ENCODE measurements around the gene PHF12.

DNA sequence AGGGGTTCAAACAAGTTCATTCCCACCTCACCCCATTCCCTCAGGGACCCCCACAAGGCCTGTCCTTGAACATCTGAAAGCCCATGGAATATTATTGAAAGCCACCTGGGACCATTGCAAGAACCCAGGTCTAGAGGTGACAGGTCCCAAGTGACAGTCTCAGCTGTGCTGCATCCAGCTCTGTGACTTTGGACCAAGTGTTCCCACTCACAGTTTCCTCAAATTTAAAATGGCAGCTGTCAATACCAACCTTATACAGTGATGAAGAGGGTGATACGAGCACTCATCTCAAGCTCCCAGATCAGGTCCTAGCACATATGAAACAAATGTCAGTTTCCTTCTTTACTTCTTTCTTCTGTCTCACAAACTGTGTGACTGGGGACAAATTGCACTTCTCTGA lies 87.4 kb downstream of the PHF12 start:
- TF ChIP-seq, protein P1, sequence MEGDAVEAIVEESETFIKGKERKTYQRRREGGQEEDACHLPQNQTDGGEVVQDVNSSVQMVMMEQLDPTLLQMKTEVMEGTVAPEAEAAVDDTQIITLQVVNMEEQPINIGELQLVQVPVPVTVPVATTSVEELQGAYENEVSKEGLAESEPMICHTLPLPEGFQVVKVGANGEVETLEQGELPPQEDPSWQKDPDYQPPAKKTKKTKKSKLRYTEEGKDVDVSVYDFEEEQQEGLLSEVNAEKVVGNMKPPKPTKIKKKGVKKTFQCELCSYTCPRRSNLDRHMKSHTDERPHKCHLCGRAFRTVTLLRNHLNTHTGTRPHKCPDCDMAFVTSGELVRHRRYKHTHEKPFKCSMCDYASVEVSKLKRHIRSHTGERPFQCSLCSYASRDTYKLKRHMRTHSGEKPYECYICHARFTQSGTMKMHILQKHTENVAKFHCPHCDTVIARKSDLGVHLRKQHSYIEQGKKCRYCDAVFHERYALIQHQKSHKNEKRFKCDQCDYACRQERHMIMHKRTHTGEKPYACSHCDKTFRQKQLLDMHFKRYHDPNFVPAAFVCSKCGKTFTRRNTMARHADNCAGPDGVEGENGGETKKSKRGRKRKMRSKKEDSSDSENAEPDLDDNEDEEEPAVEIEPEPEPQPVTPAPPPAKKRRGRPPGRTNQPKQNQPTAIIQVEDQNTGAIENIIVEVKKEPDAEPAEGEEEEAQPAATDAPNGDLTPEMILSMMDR (IDR thresholded peaks at IDR 0.05), result no peak
- no peak for TF ChIP-seq POLR2A (IDR thresholded peaks at IDR 0.05)
